Endothelial cell of umbilical vein (primary cell): ENCODE data around the gene USP6NL. TPM values are rescaled to one million over a fixed set of nuclear protein-coding genes. Genes with fewer than 3 reads are reported as not detected.

ENCODE experiments used
- BruUV-seq: library from RNA; stranded (reverse); fragments of 400-500 nt; replicated peaks from 2 replicates; lab custom pipeline; 2021; lab: Mats Ljungman, UMichigan
- CTCF ChIA-PET: fragments of 300-600, 350-600 bp; sonication (Branson Sonifier 250); formaldehyde crosslinking; loops from one replicate; lab custom pipeline; 2021; ENCODE audit warnings: antibody characterized with exemption, inconsistent platforms; lab: Charles Lee
- POLR2A ChIA-PET: fragments of 300-600, 350-600 bp; sonication (Branson Sonifier 250); formaldehyde crosslinking; loops from one replicate; lab custom pipeline; 2021; ENCODE audit warnings: antibody characterized with exemption, inconsistent platforms; lab: Charles Lee
- DNase-seq: peaks from one replicate; pipeline ENCODE4 v3.0.0-alpha.2; 2011; ENCODE audit warnings: low read depth, low spot score
- FAIRE-seq: peaks from 2 replicates; lab custom pipeline; 2011; peaks lifted over from hg19 to GRCh38; lab: Jason Lieb, UNC
- H2AFZ ChIP-seq: 2 replicates; pipeline ENCODE4 v1.6.0; 2012; ENCODE audit warnings: low read depth, low read length, control low read depth, inconsistent platforms
- H3K27ac ChIP-seq: 2 replicates; pipeline ENCODE4 v1.5.1; 2011; ENCODE audit warnings: low read depth, mild to moderate bottlenecking, control low read depth, low read length, moderate library complexity; ENCODE audit not compliant: insufficient read depth
- H3K27me3 ChIP-seq, 2 experiments: 2 replicates each; pipeline versions ENCODE4 v1.6.0 to v1.6.1; 2011; ENCODE audit warnings: low read length in 2 of 2, mixed read lengths in 1 of 2; ENCODE audit not compliant: control insufficient read depth in 2 of 2, insufficient read depth in 2 of 2
- H3K36me3 ChIP-seq, 2 experiments: 2 replicates in 1 of 2; 3 replicates in 1 of 2; pipeline ENCODE4 v1.5.1; 2011; ENCODE audit warnings: low read length in 2 of 2, mild to moderate bottlenecking in 1 of 2, moderate library complexity in 1 of 2; ENCODE audit not compliant: control insufficient read depth in 2 of 2, insufficient read depth in 2 of 2; ENCODE audit errors: extremely low read depth in 1 of 2
- H3K4me1 ChIP-seq: 3 replicates; pipeline ENCODE4 v1.5.1; 2011; ENCODE audit warnings: mild to moderate bottlenecking, low read length; ENCODE audit not compliant: control insufficient read depth, insufficient read depth; ENCODE audit errors: extremely low read depth
- H3K4me2 ChIP-seq: 2 replicates; pipeline ENCODE4 v1.6.1; 2011; ENCODE audit warnings: low read length, control low read depth, mixed read lengths; ENCODE audit not compliant: insufficient read depth
- H3K4me3 ChIP-seq, 3 experiments: fragments of 200-600 bp in 1 of 3; sonication (generic), shearing (Covaris generic) in 1 of 3; replicated peaks in 1 of 3; 2 replicates each; pipeline ENCODE4 v1.5.1; 2011 to 2016; ENCODE audit warnings: control low read depth in 3 of 3, low read length in 3 of 3, mild to moderate bottlenecking in 2 of 3, inconsistent platforms in 1 of 3, low read depth in 1 of 3, moderate library complexity in 1 of 3; ENCODE audit not compliant: insufficient read depth in 1 of 3
- H3K79me2 ChIP-seq: 2 replicates; pipeline ENCODE4 v1.6.0; 2012; ENCODE audit warnings: low read length, inconsistent platforms; ENCODE audit not compliant: control insufficient read depth, insufficient read depth
- H3K9ac ChIP-seq: replicated peaks from 2 replicates; pipeline ENCODE3; 2011; ENCODE audit warnings: low read length, control low read depth; ENCODE audit not compliant: insufficient read depth; ENCODE audit errors: extremely low read depth
- H3K9me1 ChIP-seq: replicated peaks from 3 replicates; pipeline ENCODE4 v1.6.0; 2011; ENCODE audit warnings: mild to moderate bottlenecking, low read length; ENCODE audit not compliant: control insufficient read depth, insufficient read depth; ENCODE audit errors: extremely low read depth
- H3K9me3 ChIP-seq: replicated peaks from 2 replicates; pipeline ENCODE4 v1.5.1; 2012; ENCODE audit warnings: low read length, inconsistent platforms; ENCODE audit not compliant: control insufficient read depth, insufficient read depth
- H4K20me1 ChIP-seq: replicated peaks from 2 replicates; pipeline ENCODE3; 2011; ENCODE audit warnings: mild to moderate bottlenecking, low read length; ENCODE audit not compliant: control insufficient read depth, insufficient read depth; ENCODE audit errors: extremely low read depth
- CTCF ChIP-seq, 2 donors: IDR thresholded peaks; 1 replicate in 1 of 2; 2 replicates in 1 of 2; pipeline ENCODE4 v1.5.1; 2011; ENCODE audit warnings: low read length in 2 of 2, mild to moderate bottlenecking in 2 of 2, moderate library complexity in 2 of 2, control low read depth in 1 of 2, inconsistent platforms in 1 of 2, low read depth in 1 of 2; ENCODE audit not compliant: insufficient read depth in 1 of 2; ENCODE audit errors: extremely low read depth in 1 of 2
- EZH2 ChIP-seq: IDR thresholded peaks from 2 replicates; pipeline ENCODE4 v1.6.1; 2012; ENCODE audit warnings: borderline replicate concordance, low read depth, mild to moderate bottlenecking, moderate library complexity, low read length, inconsistent platforms; ENCODE audit not compliant: severe bottlenecking
- FOS ChIP-seq: IDR thresholded peaks from 2 replicates; pipeline ENCODE4 v1.6.1; 2011; ENCODE audit warnings: mild to moderate bottlenecking, low read length, moderate library complexity, borderline replicate concordance; ENCODE audit not compliant: insufficient read depth
- GATA2 ChIP-seq: IDR thresholded peaks from 2 replicates; pipeline ENCODE4 v1.7.0; 2011; ENCODE audit warnings: low read depth, mild to moderate bottlenecking, moderate library complexity, mixed read lengths, low read length; ENCODE audit not compliant: insufficient read length, insufficient read depth
- JUN ChIP-seq: IDR thresholded peaks from 2 replicates; pipeline ENCODE4 v1.6.1; 2011; ENCODE audit warnings: borderline replicate concordance, low read depth; ENCODE audit not compliant: insufficient read length, insufficient read depth
- MAX ChIP-seq: IDR thresholded peaks from 2 replicates; pipeline ENCODE4 v1.6.1; 2011; ENCODE audit not compliant: insufficient read depth, insufficient read length
- MYC ChIP-seq: IDR thresholded peaks from one replicate; pipeline ENCODE4 v1.6.1; 2011; ENCODE audit warnings: mild to moderate bottlenecking, low read depth, low read length
- POLR2A ChIP-seq: IDR thresholded peaks from 2 replicates; pipeline ENCODE4 v1.6.1; 2012; ENCODE audit warnings: low read depth, mild to moderate bottlenecking, control low read depth, low read length
- POLR2AphosphoS5 ChIP-seq: IDR thresholded peaks from 2 replicates; pipeline ENCODE4 v1.6.1; 2012; ENCODE audit warnings: low read depth, mild to moderate bottlenecking, control low read depth, low read length, moderate library complexity; ENCODE audit not compliant: insufficient read depth
- dilution Hi-C: fragments of 300-500 bp; cut with MboI; formaldehyde crosslinking; loops from one replicate; pipeline ENCODE4 v1.15.0; 2019; ENCODE audit warnings: low sequenced_read_pairs; ENCODE audit not compliant: extremely low pct_ligation_motif_present
- intact Hi-C: fragments of 100-400 bp; cut with micrococcal nuclease; formaldehyde crosslinking; loops from one replicate; pipeline ENCODE4 v1.10.0; 2022
- polyA plus RNA-seq, 4 experiments: library from polyadenylated mRNA; depleted of rRNA in 3 of 4; stranded (reverse) in 3 of 4; unstranded in 1 of 4; fragments of >200 nt; gene quantifications; 2 replicates each; pipeline versions ENCODE4 v1.2.1 to v1.2.3, GENCODE V29; 2011 to 2012; ENCODE audit warnings: missing spikeins in 1 of 4
- total RNA-seq: library from RNA; stranded (reverse); gene quantifications from 2 replicates; pipeline ENCODE4 v1.2.3, GENCODE V29; 2021

USP6NL gene
- total and polyA plus RNA-seq, 2 donors (not counting 3 experiments of a cell fraction or from before 2014, with no cell fraction given), result 13.5 to 29.2 TPM

- H3K36me3 ChIP-seq, result peaks cover 0 to 2% of the 10 kb centered on the region in 2 experiments
- H3K4me2 ChIP-seq, result no peak overlapping the region
- H3K79me2 ChIP-seq, result no peaks in the 10 kb centered on the region
- TF ChIP-seq POLR2AphosphoS5, result no peak
- no peak for TF ChIP-seq GATA2
- no peak for TF ChIP-seq EZH2
- TF ChIP-seq CTCF (IDR thresholded peaks at IDR 0.05; ENCODE audit: extremely low read depth in 1 of 2, insufficient read depth in 1 of 2, low read depth in 1 of 2, low read length in 2 of 2), result no peak
- no peak for TF ChIP-seq MAX
- no peak for TF ChIP-seq POLR2A
- TF ChIP-seq MYC, result no peak
- TF ChIP-seq JUN, result no peak
- TF ChIP-seq FOS, result no peak
- H3K9me1 ChIP-seq, result no peaks in the 10 kb centered on the region
- H4K20me1 ChIP-seq, result no peaks in the 10 kb centered on the region
- dilution Hi-C loops, result loop anchor here (25.0 kb wide), 1 partner anchor 251 kb away; no protein-coding TSS in a partner anchor
- FAIRE-seq (no peak), DNase-seq (no peak)
- no TSS peak for BruUV-seq
- no peak overlapping the region for H3K27ac ChIP-seq
- no peaks in the 10 kb centered on the region for H3K27me3 ChIP-seq
- no peak overlapping the region for H3K9ac ChIP-seq
- ChIA-PET POLR2A (no interaction called here), CTCF (interaction anchor here (1.3 kb wide), 1 partner anchor 214 kb away, joined by 4 read pairs; no protein-coding TSS in a partner anchor)
- intact Hi-C loops, result no loop called here
- no peaks in the 10 kb centered on the region for H3K9me3 ChIP-seq
- H3K4me1 ChIP-seq, result peaks cover 4% of the 10 kb centered on the region
- H2AFZ ChIP-seq, result no peak overlapping the region
- H3K4me3 ChIP-seq, result no peak overlapping the region
These were observed 100.1 kb downstream of the USP6NL start for GRCh38 chr10:11511321-11511720.
